Thyroid gland (tissue), 4 donors: ENCODE data around the gene CEP250.

Experiments
- POLR2A ChIP-seq, 2 donors: fragments of 450-650 bp; IDR thresholded peaks; one replicate each; pipeline ENCODE4 v1.6.1; 2017; ENCODE audit warnings: antibody characterized with exemption in 2 of 2, mild to moderate bottlenecking in 2 of 2, moderate library complexity in 1 of 2
- TF ChIP-seq, protein P1 (sequence below), 6 experiments: fragments of 200-600 bp in 3 of 6; fragments of 450-650 bp in 3 of 6; sonication (generic) in 3 of 6; IDR thresholded peaks; one replicate each; pipeline ENCODE4 v1.5.1; 2016 to 2019; ENCODE audit warnings: antibody characterized with exemption in 6 of 6, mild to moderate bottlenecking in 2 of 6, inconsistent platforms in 1 of 6, moderate library complexity in 1 of 6

GRCh38 chr20:35542990-35543389 is 87.6 kb downstream of the CEP250 start:
- TF ChIP-seq, protein P1, sequence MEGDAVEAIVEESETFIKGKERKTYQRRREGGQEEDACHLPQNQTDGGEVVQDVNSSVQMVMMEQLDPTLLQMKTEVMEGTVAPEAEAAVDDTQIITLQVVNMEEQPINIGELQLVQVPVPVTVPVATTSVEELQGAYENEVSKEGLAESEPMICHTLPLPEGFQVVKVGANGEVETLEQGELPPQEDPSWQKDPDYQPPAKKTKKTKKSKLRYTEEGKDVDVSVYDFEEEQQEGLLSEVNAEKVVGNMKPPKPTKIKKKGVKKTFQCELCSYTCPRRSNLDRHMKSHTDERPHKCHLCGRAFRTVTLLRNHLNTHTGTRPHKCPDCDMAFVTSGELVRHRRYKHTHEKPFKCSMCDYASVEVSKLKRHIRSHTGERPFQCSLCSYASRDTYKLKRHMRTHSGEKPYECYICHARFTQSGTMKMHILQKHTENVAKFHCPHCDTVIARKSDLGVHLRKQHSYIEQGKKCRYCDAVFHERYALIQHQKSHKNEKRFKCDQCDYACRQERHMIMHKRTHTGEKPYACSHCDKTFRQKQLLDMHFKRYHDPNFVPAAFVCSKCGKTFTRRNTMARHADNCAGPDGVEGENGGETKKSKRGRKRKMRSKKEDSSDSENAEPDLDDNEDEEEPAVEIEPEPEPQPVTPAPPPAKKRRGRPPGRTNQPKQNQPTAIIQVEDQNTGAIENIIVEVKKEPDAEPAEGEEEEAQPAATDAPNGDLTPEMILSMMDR (IDR thresholded peaks at IDR 0.05): no peak
- TF ChIP-seq POLR2A (IDR thresholded peaks at IDR 0.05): no peak
